Mesodermal cell (in vitro differentiated cells): ENCODE data around the gene UBXN6. TPM values are rescaled to one million over a fixed set of nuclear protein-coding genes. Genes with fewer than 3 reads are reported as not detected.

ENCODE experiments used
- H3K27ac ChIP-seq: 2 replicates; pipeline ENCODE4 v1.7.0; 2013; ENCODE audit warnings: mild to moderate bottlenecking, low read depth, low read length, moderate library complexity; ENCODE audit not compliant: severe bottlenecking
- H3K36me3 ChIP-seq: 2 replicates; pipeline ENCODE4 v1.7.1; 2013; ENCODE audit warnings: mild to moderate bottlenecking, low read length, moderate library complexity; ENCODE audit not compliant: control insufficient read depth, insufficient read depth
- H3K4me1 ChIP-seq: one replicate; pipeline ENCODE4 v1.7.1; 2013; ENCODE audit warnings: mild to moderate bottlenecking, low read length; ENCODE audit not compliant: insufficient read depth, control insufficient read depth, poor library complexity, severe bottlenecking
- H3K4me3 ChIP-seq: 2 replicates; pipeline ENCODE4 v1.7.0; 2013; ENCODE audit warnings: low read length, control low read depth, mild to moderate bottlenecking; ENCODE audit not compliant: insufficient read depth, poor library complexity, severe bottlenecking; ENCODE audit errors: extremely low read depth
- H3K9me3 ChIP-seq: 2 replicates; pipeline ENCODE4 v1.7.1; 2013; ENCODE audit warnings: mild to moderate bottlenecking, low read length, moderate library complexity; ENCODE audit not compliant: control insufficient read depth
- WGBS, 2 experiments: methylation state at CpG; one replicate each; pipeline ENCODE4 v1.1.5; 2013; ENCODE audit warnings: missing lambda C conversion rate in 2 of 2; ENCODE audit not compliant: insufficient coverage in 2 of 2; 5-methylcytosine and 5-hydroxymethylcytosine counted together
- polyA plus RNA-seq, 2 experiments: library from polyadenylated mRNA; stranded (reverse); fragments of 50-300 nt; gene quantifications; one replicate each; pipeline ENCODE4 v1.2.3, GENCODE V29; 2013

Gene UBXN6, protein sequence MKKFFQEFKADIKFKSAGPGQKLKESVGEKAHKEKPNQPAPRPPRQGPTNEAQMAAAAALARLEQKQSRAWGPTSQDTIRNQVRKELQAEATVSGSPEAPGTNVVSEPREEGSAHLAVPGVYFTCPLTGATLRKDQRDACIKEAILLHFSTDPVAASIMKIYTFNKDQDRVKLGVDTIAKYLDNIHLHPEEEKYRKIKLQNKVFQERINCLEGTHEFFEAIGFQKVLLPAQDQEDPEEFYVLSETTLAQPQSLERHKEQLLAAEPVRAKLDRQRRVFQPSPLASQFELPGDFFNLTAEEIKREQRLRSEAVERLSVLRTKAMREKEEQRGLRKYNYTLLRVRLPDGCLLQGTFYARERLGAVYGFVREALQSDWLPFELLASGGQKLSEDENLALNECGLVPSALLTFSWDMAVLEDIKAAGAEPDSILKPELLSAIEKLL
- polyA plus RNA-seq (2013, experiment 1 of 2) = 39.8 TPM
- polyA plus RNA-seq (2013, experiment 2 of 2) = 34.6 TPM

DNA sequence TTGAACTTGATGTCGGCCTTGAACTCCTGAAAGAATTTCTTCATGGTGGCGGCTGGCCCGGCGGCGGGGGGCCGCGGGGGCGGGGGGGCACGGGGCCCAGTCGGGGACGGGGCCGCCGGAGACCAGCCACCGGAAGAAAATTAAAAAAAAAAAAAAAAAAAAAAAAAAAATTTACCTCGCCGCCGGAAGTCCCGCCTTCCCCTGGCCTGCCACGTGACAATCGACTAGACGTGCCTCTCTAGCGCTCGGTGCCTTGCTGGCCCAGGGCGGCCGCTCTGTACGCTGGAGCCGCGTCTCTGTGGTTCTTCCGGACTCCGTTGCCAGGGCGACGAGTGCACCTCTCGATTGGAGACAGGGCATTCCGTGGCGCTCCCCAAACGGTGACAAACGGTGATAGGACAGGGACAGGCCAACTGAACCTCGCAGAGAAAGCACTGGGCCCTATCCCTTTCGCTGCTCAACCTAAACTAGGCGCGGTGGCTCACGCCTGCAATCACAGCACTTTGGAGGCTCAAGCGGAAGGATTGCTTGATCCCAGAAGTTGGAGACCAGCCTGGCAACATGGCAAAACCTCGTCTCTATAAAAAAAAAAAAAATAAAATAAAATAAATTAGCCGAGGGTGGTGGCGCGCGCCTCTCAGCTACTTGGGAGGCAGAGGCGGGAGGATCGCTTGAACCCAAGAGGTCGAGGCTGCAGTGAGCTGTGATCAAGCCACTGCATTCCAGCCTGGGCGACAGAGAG lies at the start of gene UBXN6:
Gene UBXN6, minus strand, starts transcription at position 141 of the 742 bp plus-strand sequence. Its CDS starts 97 bp downstream, at position 44.
- Histone ChIP-seq H3K36me3 (peaks cover 11% of the 10 kb centered on the region), H3K27ac (peak within 1 kb of the TSS; percentile 97), H3K9me3 (no peaks in the 10 kb centered on the region), H3K4me3 (peak within 1 kb of the TSS; percentile 78), H3K4me1 (peaks cover 21% of the 10 kb centered on the region)
- 10 to 24% methylated on average over 25 to 30 of the region's 52 CpGs for WGBS, 2 experiments

DNA sequence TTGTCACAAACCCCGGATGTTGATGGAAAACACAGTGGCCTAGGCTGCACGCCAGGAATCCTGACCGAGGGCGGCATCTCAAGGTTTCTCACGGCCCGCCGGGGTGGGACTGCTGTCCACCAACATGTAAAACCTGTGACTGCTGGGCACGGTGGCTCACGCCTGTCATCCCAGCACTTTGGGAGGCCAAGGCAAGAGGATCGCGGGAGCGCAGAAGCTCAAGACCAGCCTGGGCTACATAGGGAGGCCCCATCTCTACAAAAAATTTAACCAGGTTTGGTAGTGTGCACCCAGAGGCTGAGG lies 49.5 kb upstream of the UBXN6 start:
- WGBS, 2 experiments = 89 to 93% methylated on average over 12 of the region's 12 CpGs

DNA sequence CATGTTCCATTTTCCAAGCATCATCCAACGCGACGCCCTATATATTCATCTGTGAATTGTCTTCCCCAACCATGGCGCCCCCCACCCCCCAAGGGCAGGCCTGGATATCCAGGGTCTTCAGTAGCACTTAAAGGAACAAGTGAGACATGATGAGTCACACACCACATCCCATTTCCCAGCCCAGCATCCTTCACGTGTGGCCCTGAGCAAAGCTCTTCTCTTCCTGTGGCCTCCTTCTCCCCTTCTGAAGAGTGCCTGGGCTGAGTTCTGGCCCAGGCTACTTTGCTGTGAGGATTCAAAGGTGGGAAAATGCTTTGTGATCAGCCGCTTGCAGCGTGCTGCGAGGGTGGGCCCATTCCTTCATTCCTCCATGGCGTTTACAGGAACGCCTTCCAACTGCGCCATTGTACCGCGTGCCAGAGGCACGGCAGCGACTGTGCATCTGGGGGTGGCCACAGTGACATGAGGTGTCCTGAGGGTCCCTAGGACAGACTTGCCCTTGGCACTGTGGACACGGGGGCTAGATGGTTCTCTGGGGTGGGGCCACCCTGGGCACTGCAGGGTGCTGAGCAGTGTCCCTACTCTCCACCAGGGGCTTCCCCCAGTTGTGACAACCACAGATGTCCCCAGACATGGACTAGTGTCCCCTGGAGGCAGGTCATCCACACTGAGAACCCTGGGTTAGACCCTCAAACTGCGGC lies 49.0 kb upstream of the UBXN6 start:
- no peak overlapping the region for H3K4me3 ChIP-seq
- peaks cover 9% of the 10 kb centered on the region for H3K4me1 ChIP-seq
- peaks cover 36% of the 10 kb centered on the region for H3K36me3 ChIP-seq
- no peaks in the 10 kb centered on the region for H3K9me3 ChIP-seq
- peak overlapping the region; percentile 53 for H3K27ac ChIP-seq
- WGBS, 2 experiments = 94 to 96% methylated on average over 9 to 17 of the region's 17 CpGs

More for the DNA sequence above, 49.5 kb upstream of the UBXN6 start:
- H3K9me3 ChIP-seq = no peaks in the 10 kb centered on the region
- H3K36me3 ChIP-seq = peaks cover 33% of the 10 kb centered on the region
- no peak overlapping the region for H3K4me3 ChIP-seq
- H3K4me1 ChIP-seq = peaks cover 9% of the 10 kb centered on the region
- H3K27ac ChIP-seq = peak overlapping the region; percentile 53

DNA sequence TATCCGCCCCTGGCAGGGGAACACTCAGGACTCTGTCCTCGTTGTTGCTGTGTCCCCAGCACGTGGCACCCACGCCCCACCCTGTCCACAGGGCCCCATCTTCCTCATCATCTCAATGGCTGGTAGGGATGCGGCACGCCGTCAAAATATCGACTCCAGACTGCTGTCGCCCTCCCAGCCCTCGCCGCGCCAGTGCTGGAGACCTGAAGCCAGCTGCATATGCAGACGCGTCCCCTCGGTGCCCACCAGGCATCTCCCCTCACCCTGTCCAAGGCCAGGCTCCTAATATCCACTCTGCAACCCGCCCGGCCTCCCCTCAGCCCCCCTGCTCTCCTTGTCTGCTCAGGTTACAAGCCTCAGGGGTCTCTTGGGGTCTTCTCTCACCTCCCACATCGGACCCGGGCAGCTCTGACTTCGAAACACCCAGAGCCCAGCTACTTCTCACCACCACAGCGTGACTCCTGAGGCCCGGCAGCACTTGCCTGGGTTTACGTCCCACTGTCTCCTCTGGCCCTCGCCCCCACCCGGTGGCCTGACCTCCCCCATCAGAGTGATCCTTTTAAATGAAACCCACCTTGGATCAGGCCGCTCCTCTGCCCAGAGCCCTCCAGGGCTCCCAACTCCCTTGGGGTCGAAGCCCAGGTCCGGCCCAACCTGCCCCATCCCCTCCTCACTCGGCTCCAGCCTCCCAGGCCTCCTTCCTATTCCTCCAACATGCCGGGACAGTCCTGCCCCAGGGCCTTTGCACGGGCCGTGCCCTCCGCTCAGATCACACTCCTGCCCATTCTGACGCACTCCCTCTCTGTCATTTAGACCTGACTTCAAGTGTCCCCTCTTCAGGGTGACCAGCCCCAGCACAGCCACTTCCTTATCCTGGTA lies 48.2 kb upstream of the UBXN6 start:
- no peaks in the 10 kb centered on the region for H3K9me3 ChIP-seq
- 96 to 97% methylated on average over 32 to 33 of the region's 34 CpGs for WGBS, 2 experiments
- H3K4me3 ChIP-seq = no peak overlapping the region
- H3K27ac ChIP-seq = no peak overlapping the region
- peaks cover 9% of the 10 kb centered on the region for H3K4me1 ChIP-seq
- H3K36me3 ChIP-seq = peaks cover 43% of the 10 kb centered on the region

DNA sequence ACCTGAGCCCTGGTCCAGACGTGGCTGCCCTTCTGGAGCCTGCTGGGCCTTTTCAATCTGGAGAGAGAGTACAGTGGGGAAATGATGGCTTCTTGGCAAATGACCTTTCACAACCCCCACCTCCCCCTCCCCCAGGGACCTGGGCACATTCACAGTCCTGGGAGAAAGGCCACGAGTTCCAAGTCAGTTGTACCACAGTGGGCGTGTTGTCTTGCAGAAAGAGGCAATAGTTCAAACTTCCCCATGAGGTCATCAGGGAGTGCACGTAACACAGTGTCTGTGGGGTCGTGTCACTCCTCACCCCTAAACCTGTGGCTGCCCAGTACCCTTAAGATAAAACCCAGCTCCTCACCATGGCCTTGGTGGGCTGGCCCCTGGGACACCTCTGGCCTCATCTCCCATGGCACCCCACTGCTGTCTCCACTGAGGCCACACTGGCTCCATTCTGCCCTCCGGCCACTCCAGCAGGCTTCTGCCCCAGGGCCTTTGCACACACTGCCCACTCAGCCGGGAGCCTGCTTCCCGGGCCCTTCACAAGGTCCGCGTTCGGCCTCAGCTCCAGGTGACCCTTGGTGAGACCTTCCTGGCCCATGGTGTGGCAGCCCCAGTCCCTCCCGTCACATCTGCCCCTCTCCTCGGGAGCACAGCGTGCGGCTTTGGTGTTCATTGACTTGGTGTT lies 47.4 kb upstream of the UBXN6 start:
- Histone ChIP-seq H3K9me3 (no peaks in the 10 kb centered on the region), H3K36me3 (peaks cover 51% of the 10 kb centered on the region), H3K27ac (no peak overlapping the region), H3K4me3 (no peak overlapping the region), H3K4me1 (peaks cover 9% of the 10 kb centered on the region)
- 86 to 94% methylated on average over 10 to 14 of the region's 15 CpGs for whole genome bisulfite sequencing, 2 experiments

DNA sequence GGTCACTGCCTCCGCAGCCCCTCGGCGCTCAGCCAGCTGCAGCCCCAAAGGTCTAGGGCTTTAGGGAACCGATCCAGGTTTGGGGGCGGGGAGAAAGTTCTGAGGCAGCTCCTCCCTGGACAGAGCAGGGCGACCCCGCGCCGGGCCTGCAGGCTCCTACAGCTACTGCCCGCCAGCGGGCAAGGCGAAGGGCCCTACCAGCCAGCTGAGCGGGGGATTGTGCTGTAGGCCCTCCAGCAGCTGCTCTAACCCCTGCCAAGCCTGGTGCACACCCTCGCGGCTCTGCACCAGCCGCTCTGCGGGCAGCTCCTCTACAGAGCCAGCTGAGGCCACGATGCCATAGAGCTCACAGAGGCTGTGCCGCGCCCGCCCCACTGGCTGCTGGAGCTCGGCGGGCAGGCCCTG lies 46.7 kb upstream of the UBXN6 start:
- H3K27ac ChIP-seq = no peak overlapping the region

DNA sequence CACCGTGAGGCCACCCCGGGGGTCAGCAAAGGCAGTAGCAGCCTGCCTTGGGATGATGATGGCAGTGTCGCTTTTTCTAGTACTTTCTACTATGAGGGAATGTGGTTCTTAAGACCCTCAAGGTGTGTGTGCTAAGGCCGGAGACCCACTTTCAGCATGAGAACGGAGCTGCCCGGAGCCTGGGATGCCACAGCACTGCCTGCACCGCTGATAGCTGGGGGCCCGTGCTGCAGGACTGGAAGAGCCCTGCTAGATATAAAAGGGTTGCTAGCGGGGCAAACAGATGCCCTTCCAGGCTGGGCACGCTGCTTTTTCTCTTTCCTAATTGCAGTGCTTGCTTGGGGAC lies 46.2 kb upstream of the UBXN6 start:
- Histone ChIP-seq H3K4me3 (no peak overlapping the region), H3K9me3 (no peaks in the 10 kb centered on the region), H3K4me1 (peaks cover 9% of the 10 kb centered on the region), H3K27ac (no peak overlapping the region), H3K36me3 (peaks cover 53% of the 10 kb centered on the region)
- WGBS, 2 experiments = 95 to 96% methylated on average over 10 of the region's 10 CpGs

More for the DNA sequence above, 46.7 kb upstream of the UBXN6 start:
- no peak overlapping the region for H3K4me3 ChIP-seq
- H3K9me3 ChIP-seq = no peaks in the 10 kb centered on the region
- H3K4me1 ChIP-seq = peaks cover 9% of the 10 kb centered on the region
- WGBS, 2 experiments = 97 to 98% methylated on average over 22 of the region's 23 CpGs
- H3K36me3 ChIP-seq = peaks cover 53% of the 10 kb centered on the region

DNA sequence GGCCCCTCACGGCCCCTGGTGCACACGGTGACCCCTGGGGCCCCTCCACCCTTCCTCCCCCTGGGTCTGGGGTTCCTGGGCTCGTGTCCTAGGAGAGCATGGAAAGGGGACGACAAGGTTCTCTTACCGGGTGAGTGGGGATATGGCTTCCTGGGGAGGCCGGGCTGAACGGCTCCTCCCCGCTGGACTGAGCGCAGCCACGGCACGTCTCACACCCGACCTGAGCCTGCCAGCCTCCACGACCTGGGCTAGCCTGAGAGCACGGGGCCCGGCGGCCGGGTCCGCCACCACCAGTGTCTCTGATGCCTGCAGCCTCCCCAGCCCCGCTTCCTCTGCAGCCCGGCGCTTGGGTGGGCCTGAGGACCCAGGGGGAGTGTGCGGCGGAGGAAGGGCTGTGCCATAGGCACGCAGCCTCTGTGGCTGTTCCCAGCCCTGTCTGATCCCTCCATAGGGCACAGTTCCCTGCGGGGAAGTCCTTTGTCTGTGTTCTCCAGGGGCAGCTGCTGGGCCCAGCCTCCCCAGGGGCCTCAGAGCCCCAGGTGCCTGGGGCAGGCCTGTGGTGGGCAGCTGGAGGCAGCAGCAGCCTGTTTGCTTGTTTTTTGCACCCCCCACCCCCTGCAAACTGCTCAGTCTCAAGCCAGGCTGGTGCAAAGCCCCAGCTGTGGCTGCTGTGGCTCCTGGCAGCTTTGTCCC lies 45.7 kb upstream of the UBXN6 start:
- 92 to 93% methylated on average over 21 to 23 of the region's 25 CpGs for WGBS, 2 experiments
- no peak overlapping the region for H3K27ac ChIP-seq
- H3K9me3 ChIP-seq = no peaks in the 10 kb centered on the region
- H3K4me3 ChIP-seq = no peak overlapping the region
- peaks cover 9% of the 10 kb centered on the region for H3K4me1 ChIP-seq
- peaks cover 59% of the 10 kb centered on the region for H3K36me3 ChIP-seq

DNA sequence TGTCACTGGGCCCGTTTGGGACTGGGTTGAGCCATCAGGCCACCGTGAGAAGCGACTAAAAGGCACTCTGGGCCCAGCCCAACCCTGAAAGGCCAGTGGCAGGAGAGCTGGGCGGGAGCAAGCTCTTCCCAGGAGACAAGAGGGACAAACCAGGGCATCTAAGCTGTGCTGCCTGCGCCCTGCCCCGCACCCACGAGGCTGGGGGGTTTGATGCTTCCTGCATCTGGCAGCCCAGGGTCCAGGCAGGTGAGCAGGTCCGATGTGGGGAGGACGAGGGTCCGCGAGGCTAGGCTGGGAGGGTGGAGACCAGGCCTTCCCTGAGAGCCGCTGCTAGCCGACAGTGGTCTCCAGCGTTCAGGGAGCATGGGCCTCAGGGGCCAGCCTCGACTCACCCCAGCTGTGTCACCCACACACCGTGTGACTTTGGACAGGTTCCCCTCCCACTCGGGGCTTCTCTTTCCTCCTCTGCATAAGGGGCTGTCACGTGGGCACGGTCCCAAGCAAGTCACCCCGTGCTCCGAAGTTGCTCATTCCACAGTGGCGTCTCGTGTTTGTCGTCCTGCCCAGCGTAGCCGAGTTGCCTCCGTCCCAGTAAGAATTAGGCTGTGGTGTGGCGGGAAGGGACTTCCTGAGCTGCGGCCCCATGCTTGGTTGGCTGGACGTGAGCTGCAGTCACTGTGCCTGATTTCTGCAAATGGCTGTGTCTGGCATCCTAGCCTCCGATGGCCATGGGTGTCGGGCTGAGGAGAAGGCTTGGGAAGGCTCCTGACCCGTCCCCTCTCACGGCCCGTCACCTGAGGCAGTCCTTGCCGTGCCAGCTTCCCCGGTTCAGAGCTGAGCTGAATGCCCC lies 44.9 kb upstream of the UBXN6 start:
- Histone ChIP-seq H3K36me3 (peaks cover 66% of the 10 kb centered on the region), H3K4me1 (peaks cover 9% of the 10 kb centered on the region), H3K4me3 (no peak overlapping the region), H3K27ac (no peak overlapping the region), H3K9me3 (no peaks in the 10 kb centered on the region)
- WGBS, 2 experiments = 97% methylated on average over 27 to 33 of the region's 37 CpGs
